Smooth muscle cell (in vitro differentiated cells): ENCODE measurements around the gene JKAMP. TPM values are rescaled to one million over a fixed set of nuclear protein-coding genes. Genes with fewer than 3 reads are reported as not detected.

Experiments used
- DNase-seq: peaks from one replicate; lab custom pipeline; 2025; ENCODE audit not compliant: unreplicated experiment; lab: John Stamatoyannopoulos, UW
- H2AFZ ChIP-seq: fragments of 200-600 bp; sonication (generic); 2 replicates; pipeline ENCODE4 v1.6.0; 2016; ENCODE audit warnings: antibody characterized with exemption, low read depth, mild to moderate bottlenecking
- H3F3A ChIP-seq: fragments of 200-600 bp; sonication (generic); 2 replicates; pipeline ENCODE4 v1.6.0; 2017; ENCODE audit warnings: antibody characterized with exemption, low read depth
- H3K27ac ChIP-seq: fragments of 200-600 bp; sonication (generic); 2 replicates; pipeline ENCODE4 v1.5.1; 2016; ENCODE audit warnings: low read depth, mild to moderate bottlenecking
- H3K27me3 ChIP-seq: fragments of 200-600 bp; sonication (generic); 2 replicates; pipeline ENCODE4 v1.6.1; 2016; ENCODE audit warnings: low read depth, mild to moderate bottlenecking
- H3K36me3 ChIP-seq: fragments of 200-600 bp; sonication (generic); 2 replicates; pipeline ENCODE4 v1.5.1; 2016; ENCODE audit warnings: low read depth
- H3K4me1 ChIP-seq: fragments of 200-600 bp; sonication (generic); 2 replicates; pipeline ENCODE4 v1.5.1; 2016; ENCODE audit warnings: low read depth
- H3K4me2 ChIP-seq: fragments of 200-600 bp; sonication (generic); 2 replicates; pipeline ENCODE4 v1.6.0; 2016; ENCODE audit warnings: mild to moderate bottlenecking
- H3K4me3 ChIP-seq: fragments of 200-600 bp; sonication (generic); 2 replicates; pipeline ENCODE4 v1.5.1; 2016; ENCODE audit warnings: mild to moderate bottlenecking
- H3K79me2 ChIP-seq: fragments of 200-600 bp; sonication (generic); 2 replicates; pipeline ENCODE4 v1.6.0; 2016; ENCODE audit warnings: low read depth, mild to moderate bottlenecking
- H3K9ac ChIP-seq: fragments of 200-600 bp; sonication (generic); 2 replicates; pipeline ENCODE4 v1.6.0; 2016; ENCODE audit warnings: low read depth
- H3K9me3 ChIP-seq: fragments of 200-600 bp; sonication (generic); replicated peaks from 2 replicates; pipeline ENCODE4 v1.5.1; 2016; ENCODE audit warnings: low read depth
- H4K20me1 ChIP-seq: fragments of 200-600 bp; sonication (generic); 2 replicates; pipeline ENCODE4 v1.6.0; 2016; ENCODE audit warnings: low read depth
- CTCF ChIP-seq: fragments of 200-600 bp; sonication (generic); IDR thresholded peaks from 2 replicates; pipeline ENCODE4 v1.5.1; 2017; ENCODE audit warnings: borderline replicate concordance, mild to moderate bottlenecking, antibody characterized with exemption; ENCODE audit not compliant: insufficient read depth, poor library complexity, severe bottlenecking
- WGBS: methylation state at CpG from one replicate; pipeline ENCODE4 v1.1.7; 2016; ENCODE audit warnings: low lambda C conversion rate; 5-methylcytosine and 5-hydroxymethylcytosine counted together
- polyA plus RNA-seq: library from polyadenylated mRNA; unstranded; fragments of >200 nt; fragmentation: Nextera tagmentation; extraction: Ambion mirVana; gene quantifications from 2 replicates; pipeline ENCODE4 v1.2.1, GENCODE V29; 2016
- total RNA-seq: library from RNA; depleted of rRNA; stranded (reverse); fragments of >200 nt; gene quantifications from 2 replicates; pipeline ENCODE4 v1.2.3, GENCODE V29; 2014

Gene JKAMP
- total and polyA plus RNA-seq, 2 experiments from 2014 or later: 81.2 to 147 TPM

GRCh38 chr14:59475709-59476108 lies 8.6 kb upstream of the JKAMP start:
- H3K27me3 ChIP-seq: no peaks in the 10 kb centered on the region
- peaks cover 12% of the 10 kb centered on the region for H3K79me2 ChIP-seq
- H3K4me2 ChIP-seq: no peak overlapping the region
- H3F3A ChIP-seq: peaks cover 3% of the 10 kb centered on the region
- TF ChIP-seq CTCF: no peak
- no peak overlapping the region for H3K4me3 ChIP-seq
- no peaks in the 10 kb centered on the region for H3K4me1 ChIP-seq
- H4K20me1 ChIP-seq: peaks cover 23% of the 10 kb centered on the region
- no peaks in the 10 kb centered on the region for H3K9me3 ChIP-seq
- H2AFZ ChIP-seq: no peak overlapping the region
- WGBS: 100% methylated on average over 1 of the region's 1 CpG
- H3K27ac ChIP-seq: no peak overlapping the region
- peaks cover 7% of the 10 kb centered on the region for H3K36me3 ChIP-seq
- H3K9ac ChIP-seq: no peak overlapping the region
- no peak for DNase-seq

GRCh38 chr14:59478540-59478939 lies 5.8 kb upstream of the JKAMP start:
- no peak overlapping the region for H3K4me2 ChIP-seq
- H2AFZ ChIP-seq: no peak overlapping the region
- DNase-seq: no peak
- H3K9ac ChIP-seq: no peak overlapping the region
- no peaks in the 10 kb centered on the region for H3K4me1 ChIP-seq
- H4K20me1 ChIP-seq: peaks cover 34% of the 10 kb centered on the region
- H3K4me3 ChIP-seq: no peak overlapping the region
- H3F3A ChIP-seq: no peaks in the 10 kb centered on the region
- H3K36me3 ChIP-seq: peaks cover 7% of the 10 kb centered on the region
- H3K9me3 ChIP-seq: no peaks in the 10 kb centered on the region
- H3K27me3 ChIP-seq: no peaks in the 10 kb centered on the region
- peaks cover 30% of the 10 kb centered on the region for H3K79me2 ChIP-seq
- no peak overlapping the region for H3K27ac ChIP-seq
- WGBS: 94% methylated on average over 3 of the region's 3 CpGs
- no peak for TF ChIP-seq CTCF

GRCh38 chr14:59480166-59480565 lies 4.2 kb upstream of the JKAMP start:
- 71% methylated on average over 1 of the region's 1 CpG for WGBS
- H3K9ac ChIP-seq: no peak overlapping the region

More at GRCh38 chr14:59480166-59480565, 4.2 kb upstream of the JKAMP start:
- Histone ChIP-seq H2AFZ (no peak overlapping the region), H3K4me3 (no peak overlapping the region), H3K4me2 (no peak overlapping the region), H4K20me1 (peaks cover 31% of the 10 kb centered on the region), H3K9me3 (no peaks in the 10 kb centered on the region), H3K36me3 (peaks cover 7% of the 10 kb centered on the region), H3K79me2 (peaks cover 36% of the 10 kb centered on the region), H3K27ac (no peak overlapping the region), H3K27me3 (no peaks in the 10 kb centered on the region), H3K4me1 (peaks cover under 1% of the 10 kb centered on the region), H3F3A (no peaks in the 10 kb centered on the region)
- DNase-seq: no peak
- TF ChIP-seq CTCF: no peak
